ENCODE measurements around the gene DLL1.

Gene DLL1

GRCh38 chr6:170313716-170314295, 22.9 kb upstream of the DLL1 start:
- H3K4me3 ChIP-seq (ENCODE audit: low read length) = no peak overlapping the region
- no peak for DNase-seq (ENCODE audit: low read depth)
- TF ChIP-seq CTCF (conservative IDR thresholded peaks at IDR 0.05; ENCODE audit: low read depth, low read length) = no peak

- no peak overlapping the region for H3K4me3 ChIP-seq (ENCODE audit: low read length)
- no peak for DNase-seq (ENCODE audit: low read depth)
- no peak for TF ChIP-seq CTCF (conservative IDR thresholded peaks at IDR 0.05; ENCODE audit: low read depth, low read length)
These were observed 22.0 kb upstream of the DLL1 start for GRCh38 chr6:170312876-170313275.

- TF ChIP-seq CTCF (conservative IDR thresholded peaks at IDR 0.05; ENCODE audit: low read depth, low read length) = no peak
- no peak for DNase-seq (ENCODE audit: low read depth)
- no peak overlapping the region for H3K4me3 ChIP-seq (ENCODE audit: low read length)
These were observed 20.8 kb upstream of the DLL1 start for GRCh38 chr6:170311696-170312095.

- no peak overlapping the region for H3K4me3 ChIP-seq (ENCODE audit: low read length)
- no peak for TF ChIP-seq CTCF (conservative IDR thresholded peaks at IDR 0.05; ENCODE audit: low read depth, low read length)
- no peak for DNase-seq (ENCODE audit: low read depth)
These were observed 17.9 kb upstream of the DLL1 start for GRCh38 chr6:170308761-170309160.

- no peak for DNase-seq (ENCODE audit: low read depth)
- TF ChIP-seq CTCF (conservative IDR thresholded peaks at IDR 0.05; ENCODE audit: low read depth, low read length) = no peak
- peak overlapping the region; percentile 91 for H3K4me3 ChIP-seq (ENCODE audit: low read length)
These were observed 16.2 kb upstream of the DLL1 start for GRCh38 chr6:170307080-170307545.

GRCh38 chr6:170306324-170307079, 15.6 kb upstream of the DLL1 start, which contains the start of gene FAM120B:
FAM120B (plus strand) TSS chr6:170306758; CDS start chr6:170317391, 10,633 bp downstream.
- TF ChIP-seq CTCF (conservative IDR thresholded peaks at IDR 0.05; ENCODE audit: low read depth, low read length) = no peak
- peak within 1 kb of the TSS; percentile 91 for H3K4me3 ChIP-seq (ENCODE audit: low read length)
- peak; percentile 72 for DNase-seq (ENCODE audit: low read depth)
